GM19238 (cell line): Measurements from ENCODE around the gene CCDC141.
"Not testable (repeated sequence)": the region's sequence is repeated elsewhere in the genome, so short reads cannot be mapped to it uniquely, and the experiment has no call there.

Experiments
- DNase-seq: peaks from one replicate; pipeline ENCODE4 v3.0.0; 2011; ENCODE audit warnings: low spot score; ENCODE audit not compliant: insufficient read length

Gene CCDC141

DNA sequence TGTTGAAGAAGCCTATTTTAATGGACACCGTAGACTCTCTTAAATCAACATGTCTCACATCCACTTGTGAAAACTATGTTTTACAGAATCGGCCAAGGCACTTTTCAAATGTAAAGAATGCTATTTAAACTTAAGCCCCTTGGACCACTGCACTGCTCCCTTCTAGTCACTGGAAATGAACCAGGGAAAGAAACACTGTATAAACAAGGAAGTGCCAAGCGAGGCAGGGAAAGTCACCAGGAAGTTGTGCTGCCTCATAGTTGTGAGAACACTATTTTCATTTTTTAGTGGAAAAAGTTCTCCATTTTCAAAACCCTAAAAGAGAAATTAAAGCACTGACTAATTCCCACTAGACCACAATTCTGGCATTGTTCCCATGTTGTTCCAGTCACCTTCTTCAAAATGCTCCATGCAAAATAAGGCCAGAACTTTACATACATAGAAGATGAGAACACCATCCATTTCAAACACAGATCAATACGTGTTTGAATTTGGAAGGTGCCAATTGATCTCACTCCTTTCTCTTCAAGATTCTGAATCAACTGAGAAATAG, 13.5 kb downstream of the CCDC141 start:
- DNase-seq: no peak

GRCh38 chr2:179031731-179032408, 18.1 kb downstream of the CCDC141 start:
- DNase-seq: no peak

DNA sequence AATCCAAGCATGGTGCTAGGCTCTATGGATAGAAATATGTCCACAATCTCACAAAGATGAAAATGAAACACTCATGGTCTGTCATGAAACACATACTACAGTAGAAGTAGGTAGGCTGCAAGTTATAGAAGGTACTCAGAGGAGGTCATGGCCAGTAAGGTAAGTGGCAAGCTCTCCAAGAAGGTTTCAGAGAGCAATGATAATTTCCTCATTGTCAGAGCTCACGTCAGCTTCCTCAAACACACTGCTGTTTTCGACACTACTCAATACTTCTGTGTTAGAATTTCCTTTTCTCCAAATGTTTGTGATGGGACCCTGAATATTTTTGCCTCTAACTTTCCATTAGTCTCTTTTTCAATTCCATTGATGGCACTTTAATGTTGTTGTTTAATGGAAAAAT, 25.5 kb downstream of the CCDC141 start:
- DNase-seq: no peak

DNA sequence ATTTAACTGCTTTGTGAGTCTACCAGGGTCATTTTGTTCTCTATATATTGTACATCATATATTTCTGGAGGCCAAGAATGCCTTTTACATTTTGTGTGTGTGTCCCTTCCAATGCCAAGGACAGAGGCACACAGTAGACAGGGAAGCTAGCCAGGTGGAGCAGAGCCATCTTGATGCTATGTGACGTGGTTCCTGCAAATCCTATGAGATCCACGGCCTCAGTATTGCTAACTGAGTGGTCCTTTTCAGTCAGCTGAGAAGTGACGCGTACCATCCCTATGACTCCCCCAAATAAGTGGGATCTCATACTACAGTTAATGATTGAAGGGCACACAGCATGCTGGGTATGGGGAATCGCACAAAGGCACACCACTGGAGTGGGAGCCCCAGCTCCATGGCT, 27.3 kb downstream of the CCDC141 start:
- DNase-seq: no peak

DNA sequence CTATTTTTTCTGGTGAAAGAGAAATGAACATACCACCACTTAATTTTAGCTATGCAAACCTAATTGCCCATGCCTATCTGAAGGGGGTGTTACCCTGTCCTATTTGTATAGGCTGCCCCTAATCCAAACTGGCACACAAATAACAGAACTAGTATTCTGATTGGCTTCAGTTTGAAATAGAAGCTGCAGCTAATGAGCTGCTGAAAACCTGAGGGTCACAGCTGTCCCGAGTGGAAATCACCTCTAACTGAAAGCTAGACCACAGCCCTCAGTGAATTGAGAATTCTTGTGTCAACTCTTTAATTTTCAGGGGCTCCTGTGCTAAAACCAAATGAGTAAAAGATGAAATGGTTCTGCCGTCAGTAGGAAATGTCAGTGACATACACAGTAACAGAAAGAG, 28.7 kb downstream of the CCDC141 start:
- DNase-seq: no peak

GRCh38 chr2:179020156-179020750, 29.7 kb downstream of the CCDC141 start:
- no peak for DNase-seq

GRCh38 chr2:179019260-179019659, 30.7 kb downstream of the CCDC141 start:
- DNase-seq: no peak

DNA sequence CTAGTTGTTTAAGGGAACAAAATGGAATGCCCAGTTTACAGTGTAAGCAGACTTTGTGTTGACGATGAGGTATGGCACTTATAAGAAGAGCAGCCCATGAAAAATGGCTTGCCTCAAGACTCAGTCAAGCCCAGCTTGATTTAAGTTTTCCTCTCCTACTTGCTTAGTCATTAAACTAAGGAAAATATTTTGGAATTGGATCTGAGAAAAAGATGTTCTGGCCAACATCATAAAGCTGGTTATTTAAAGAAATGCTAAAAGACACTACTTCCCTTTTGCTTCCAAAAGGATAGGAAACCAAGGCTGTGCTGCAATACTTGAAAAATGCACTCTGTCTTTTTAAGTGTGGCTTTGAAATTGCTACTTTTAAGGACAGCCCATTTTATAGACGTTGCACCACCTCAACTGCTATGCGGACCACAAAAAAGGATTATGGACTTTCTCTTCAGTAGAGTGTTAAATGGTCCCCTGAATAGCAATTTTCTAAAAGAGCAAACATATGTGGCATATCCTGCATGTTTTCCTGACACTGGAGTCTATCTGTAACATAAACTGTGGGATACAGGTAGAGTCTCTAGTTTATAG, 32.1 kb downstream of the CCDC141 start:
- no peak for DNase-seq

DNA sequence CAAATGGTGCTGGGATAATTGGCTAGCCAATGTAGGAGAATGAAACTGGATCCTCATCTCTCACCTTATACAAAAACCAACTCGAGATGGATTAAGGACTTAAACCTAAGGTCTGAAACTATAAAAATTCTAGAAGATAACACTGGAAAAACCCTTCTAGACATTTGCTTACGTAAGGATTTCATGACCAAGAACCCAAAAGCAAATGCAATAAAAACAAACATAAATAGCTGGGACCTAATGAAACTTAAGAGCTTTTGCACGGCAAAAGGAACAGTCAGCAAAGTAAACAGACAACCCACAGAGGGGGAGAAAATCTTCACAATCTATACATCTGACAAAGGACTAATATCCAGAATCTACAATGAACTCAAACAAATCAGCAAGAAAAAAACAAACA, 35.7 kb downstream of the CCDC141 start:
- not testable (repeated sequence) for DNase-seq

- DNase-seq: no peak
Observed at GRCh38 chr2:179005976-179006375, 44.0 kb downstream of the CCDC141 start.

- DNase-seq: no peak
Observed at GRCh38 chr2:178999476-178999875, 50.5 kb downstream of the CCDC141 start.

GRCh38 chr2:178998539-178998938, 51.4 kb downstream of the CCDC141 start:
- DNase-seq: no peak

- no peak for DNase-seq
Observed at GRCh38 chr2:178997477-178997876, 52.5 kb downstream of the CCDC141 start.

GRCh38 chr2:178997067-178997466, 52.9 kb downstream of the CCDC141 start:
- DNase-seq: no peak

DNA sequence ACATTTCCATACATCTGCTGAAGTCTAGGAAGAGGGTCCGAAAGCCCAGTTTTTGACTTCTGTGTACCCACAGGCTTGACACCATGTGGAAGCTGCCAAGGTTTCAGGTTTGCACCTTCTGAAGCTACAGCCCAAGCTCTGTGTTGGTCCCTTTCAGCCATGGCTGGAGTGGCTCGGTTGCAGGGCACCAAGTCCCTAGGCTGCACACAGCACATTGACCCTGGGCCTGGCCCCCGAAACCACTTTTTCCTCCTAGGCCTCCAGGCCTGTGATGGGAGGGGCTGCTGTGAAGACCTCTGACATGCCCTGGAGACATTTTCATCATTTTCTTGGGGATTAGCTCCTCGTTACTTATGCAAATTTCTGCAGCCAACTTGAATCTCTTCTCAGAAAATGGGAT, 55.7 kb downstream of the CCDC141 start:
- DNase-seq: no peak

DNA sequence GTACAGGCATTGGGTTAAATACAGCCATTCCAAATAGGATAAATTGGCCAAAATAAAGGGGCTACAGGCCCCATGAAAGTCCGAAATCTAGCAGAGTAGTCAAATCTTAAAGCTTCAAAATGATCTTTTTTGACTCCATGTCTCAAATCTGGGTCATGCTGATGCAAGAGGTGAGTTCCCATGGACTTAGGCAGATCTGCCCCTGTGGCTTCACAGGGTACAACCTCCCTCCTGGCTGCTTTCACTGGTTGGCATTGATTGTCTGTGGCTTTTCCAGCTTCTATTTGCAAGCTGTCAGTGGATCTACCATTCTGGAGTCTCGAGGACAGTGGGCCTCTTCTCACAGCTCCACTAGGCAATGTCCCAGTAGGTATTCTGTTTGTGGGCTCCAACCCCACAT, 56.1 kb downstream of the CCDC141 start:
- DNase-seq: no peak

GRCh38 chr2:178992719-178993118, 57.2 kb downstream of the CCDC141 start:
- DNase-seq: not testable (repeated sequence)

GRCh38 chr2:178990533-178991241, 59.2 kb downstream of the CCDC141 start:
- no peak for DNase-seq

DNA sequence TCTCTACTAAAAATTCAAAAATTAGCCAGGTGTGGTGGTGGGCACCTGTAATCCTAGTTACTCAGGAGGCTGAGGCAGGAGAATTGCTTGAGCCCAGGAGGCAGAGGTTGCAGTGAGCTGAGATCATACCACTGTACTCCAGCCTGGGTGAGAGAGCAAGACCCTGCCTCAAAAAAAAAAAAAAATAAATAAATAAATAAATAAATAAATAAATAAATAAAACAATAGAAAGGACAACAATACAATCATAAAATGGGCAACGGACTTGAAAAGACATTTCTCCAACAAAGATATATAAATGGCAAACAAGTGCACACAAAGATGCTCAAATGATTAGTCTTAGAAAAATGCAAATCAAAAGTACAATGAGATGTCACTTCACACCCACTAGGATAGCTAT, 60.5 kb downstream of the CCDC141 start:
- not testable (repeated sequence) for DNase-seq

- DNase-seq: not testable (repeated sequence)
Observed at GRCh38 chr2:178982652-178983051, 67.3 kb downstream of the CCDC141 start.

DNA sequence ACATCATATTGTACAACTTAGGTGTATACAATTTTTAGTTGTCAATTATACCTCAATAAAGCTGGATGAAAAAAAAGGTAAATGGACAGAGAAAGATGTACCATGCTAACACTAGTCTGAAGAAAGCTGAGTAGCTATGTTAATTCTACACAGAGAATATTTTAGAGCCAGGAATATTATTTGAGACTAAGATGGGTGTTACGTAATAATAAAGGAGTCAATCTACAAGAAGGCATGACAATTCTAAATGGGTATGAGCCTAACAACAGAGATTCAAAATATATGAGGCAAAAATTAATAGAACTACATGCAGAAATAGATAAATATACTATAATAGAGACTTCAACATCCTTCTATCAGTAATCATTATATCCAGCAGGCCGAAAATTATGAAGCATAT, 69.1 kb downstream of the CCDC141 start:
- DNase-seq: no peak

DNA sequence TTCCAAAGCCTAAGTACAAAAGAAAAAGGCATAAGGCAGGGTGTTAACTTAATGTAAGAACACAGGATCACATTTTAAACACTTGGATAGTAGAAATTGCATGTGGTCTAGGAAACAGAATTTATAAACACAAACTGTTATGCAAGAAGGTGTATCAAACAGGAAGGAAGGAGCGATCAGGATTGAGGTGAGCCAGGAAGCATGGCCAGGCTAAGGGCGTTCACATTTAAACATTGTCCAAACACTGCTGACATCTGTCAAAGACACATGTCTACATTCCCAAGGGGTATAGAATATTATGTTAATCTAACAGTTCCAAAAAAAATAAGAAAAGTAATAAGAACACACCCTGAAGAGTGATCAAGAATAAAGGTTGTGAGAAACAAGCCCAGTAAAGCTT, 71.3 kb downstream of the CCDC141 start:
- no peak for DNase-seq
